PC-3 (cell line): Measurements from ENCODE around the gene FAT2.

Experiments used
- EZH2 ChIP-seq: fragments of 300-600 bp; sonication (generic); IDR thresholded peaks from one replicate; pipeline ENCODE4 v1.6.1; 2017; ENCODE audit warnings: antibody characterized with exemption, mild to moderate bottlenecking, low read length; ENCODE audit not compliant: unreplicated experiment
- EZH2phosphoT487 ChIP-seq: fragments of 300-600 bp; sonication (generic); IDR thresholded peaks from 2 replicates; pipeline ENCODE4 v1.6.1; 2018; ENCODE audit warnings: mild to moderate bottlenecking, antibody characterized with exemption, low read length, borderline replicate concordance
- TF ChIP-seq, protein P1 (sequence below): fragments of 300-600 bp; sonication (generic); conservative IDR thresholded peaks from 2 replicates; pipeline ENCODE4 v1.5.1; 2017; ENCODE audit warnings: antibody characterized with exemption, low read depth, mild to moderate bottlenecking, low read length

- TF ChIP-seq, protein P1, sequence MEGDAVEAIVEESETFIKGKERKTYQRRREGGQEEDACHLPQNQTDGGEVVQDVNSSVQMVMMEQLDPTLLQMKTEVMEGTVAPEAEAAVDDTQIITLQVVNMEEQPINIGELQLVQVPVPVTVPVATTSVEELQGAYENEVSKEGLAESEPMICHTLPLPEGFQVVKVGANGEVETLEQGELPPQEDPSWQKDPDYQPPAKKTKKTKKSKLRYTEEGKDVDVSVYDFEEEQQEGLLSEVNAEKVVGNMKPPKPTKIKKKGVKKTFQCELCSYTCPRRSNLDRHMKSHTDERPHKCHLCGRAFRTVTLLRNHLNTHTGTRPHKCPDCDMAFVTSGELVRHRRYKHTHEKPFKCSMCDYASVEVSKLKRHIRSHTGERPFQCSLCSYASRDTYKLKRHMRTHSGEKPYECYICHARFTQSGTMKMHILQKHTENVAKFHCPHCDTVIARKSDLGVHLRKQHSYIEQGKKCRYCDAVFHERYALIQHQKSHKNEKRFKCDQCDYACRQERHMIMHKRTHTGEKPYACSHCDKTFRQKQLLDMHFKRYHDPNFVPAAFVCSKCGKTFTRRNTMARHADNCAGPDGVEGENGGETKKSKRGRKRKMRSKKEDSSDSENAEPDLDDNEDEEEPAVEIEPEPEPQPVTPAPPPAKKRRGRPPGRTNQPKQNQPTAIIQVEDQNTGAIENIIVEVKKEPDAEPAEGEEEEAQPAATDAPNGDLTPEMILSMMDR: no peak
- no peak for TF ChIP-seq EZH2
- no peak for TF ChIP-seq EZH2phosphoT487
These were observed 29.3 kb upstream of the FAT2 start for GRCh38 chr5:151620461-151620840.
